HEK293 (cell line): ENCODE data around the gene EDC3.

ENCODE experiments used
- CTCF ChIA-PET: fragments of 350-600 bp; formaldehyde crosslinking; extraction: SDS; loops from one replicate; lab custom pipeline; 2021; ENCODE audit warnings: antibody characterized with exemption; lab: Yijun Ruan, JAX
- POLR2A ChIA-PET: fragments of 300-600 bp; formaldehyde crosslinking; extraction: SDS; loops from one replicate; lab custom pipeline; 2020; ENCODE audit warnings: antibody characterized with exemption, inconsistent platforms; lab: Yijun Ruan, JAX
- H3K27ac ChIP-seq: fragments of 200-500 bp; sonication (Bioruptor generic); 2 replicates; pipeline ENCODE4 v1.5.1; 2014; ENCODE audit warnings: low read depth, low read length, control low read depth, inconsistent platforms; ENCODE audit errors: extremely low read depth
- H3K36me3 ChIP-seq, 2 experiments: fragments of 200-500 bp in 1 of 2; sonication (Bioruptor generic) in 1 of 2; 1 replicate in 1 of 2; 2 replicates in 1 of 2; pipeline ENCODE4 v1.5.1; 2014 to 2017; ENCODE audit warnings: inconsistent platforms in 2 of 2, low read length in 2 of 2; ENCODE audit not compliant: control insufficient read depth in 2 of 2, insufficient read depth in 1 of 2
- H3K4me1 ChIP-seq: fragments of 200-500 bp; sonication (Bioruptor generic); 2 replicates; pipeline ENCODE4 v1.5.1; 2014; ENCODE audit warnings: mild to moderate bottlenecking, low read length, inconsistent platforms; ENCODE audit not compliant: control insufficient read depth, insufficient read depth
- H3K4me3 ChIP-seq: 2 replicates; pipeline ENCODE4 v1.5.1; 2011; ENCODE audit warnings: low read depth, mild to moderate bottlenecking, control low read depth, low read length, moderate library complexity
- H3K9me3 ChIP-seq: fragments of 200-500 bp; sonication (Bioruptor generic); 2 replicates; pipeline ENCODE4 v1.5.1; 2014; ENCODE audit warnings: low read depth, low read length, inconsistent platforms; ENCODE audit not compliant: control insufficient read depth, insufficient read depth
- BCL6B ChIP-seq: fragments of 450-650 bp; formaldehyde crosslinking; IDR thresholded peaks from 2 replicates; pipeline ENCODE4 v1.5.1; 2017; ENCODE audit warnings: missing biosample characterization, missing genetic modification characterization
- KLF10 ChIP-seq: fragments of 450-650 bp; IDR thresholded peaks from 2 replicates; pipeline ENCODE4 v1.5.1; 2018; ENCODE audit warnings: missing biosample characterization, mild to moderate bottlenecking, missing genetic modification characterization
- PRDM1 ChIP-seq: fragments of 450-650 bp; formaldehyde crosslinking; IDR thresholded peaks from 2 replicates; pipeline ENCODE4; 2016; ENCODE audit warnings: missing biosample characterization, missing genetic modification characterization
- ZBTB21 ChIP-seq: fragments of 450-650 bp; formaldehyde crosslinking; IDR thresholded peaks from 2 replicates; pipeline ENCODE4 v1.5.1; 2017; ENCODE audit warnings: missing biosample characterization, missing genetic modification characterization
- ZBTB48 ChIP-seq: fragments of 450-650 bp; formaldehyde crosslinking; IDR thresholded peaks from 2 replicates; pipeline ENCODE4 v1.5.1; 2016; ENCODE audit warnings: missing biosample characterization, missing genetic modification characterization
- ZBTB49 ChIP-seq: fragments of 450-650 bp; formaldehyde crosslinking; IDR thresholded peaks from 2 replicates; pipeline ENCODE4 v1.5.1; 2016; ENCODE audit warnings: missing biosample characterization, missing genetic modification characterization, low read depth
- ZBTB8A ChIP-seq: fragments of 450-650 bp; formaldehyde crosslinking; IDR thresholded peaks from 2 replicates; pipeline ENCODE4 v1.5.1; 2016; ENCODE audit warnings: missing biosample characterization, missing genetic modification characterization
- ZNF175 ChIP-seq: fragments of 450-650 bp; formaldehyde crosslinking; IDR thresholded peaks from 2 replicates; pipeline ENCODE4 v1.5.1; 2016; ENCODE audit warnings: missing biosample characterization, missing genetic modification characterization
- ZNF292 ChIP-seq: fragments of 450-650 bp; formaldehyde crosslinking; IDR thresholded peaks from 2 replicates; pipeline ENCODE4 v1.5.1; 2016; ENCODE audit warnings: low read depth, missing biosample characterization, missing genetic modification characterization, borderline replicate concordance
- ZNF302 ChIP-seq: fragments of 450-650 bp; formaldehyde crosslinking; IDR thresholded peaks from 2 replicates; pipeline ENCODE4 v1.5.1; 2016; ENCODE audit warnings: missing biosample characterization, missing genetic modification characterization, low read depth
- ZNF423 ChIP-seq: fragments of 450-650 bp; formaldehyde crosslinking; IDR thresholded peaks from 2 replicates; pipeline ENCODE4 v1.5.1; 2016; ENCODE audit warnings: missing biosample characterization, missing genetic modification characterization
- ZNF426 ChIP-seq: fragments of 450-650 bp; formaldehyde crosslinking; IDR thresholded peaks from 2 replicates; pipeline ENCODE4 v1.5.1; 2017; ENCODE audit warnings: missing biosample characterization, missing genetic modification characterization, mild to moderate bottlenecking, inconsistent platforms, moderate library complexity
- ZNF48 ChIP-seq: fragments of 450-650 bp; formaldehyde crosslinking; IDR thresholded peaks from 2 replicates; pipeline ENCODE4 v1.5.1; 2016; ENCODE audit warnings: missing biosample characterization, missing genetic modification characterization
- ZNF518A ChIP-seq: fragments of 450-650 bp; formaldehyde crosslinking; conservative IDR thresholded peaks from 2 replicates; pipeline ENCODE4 v1.5.1; 2016; ENCODE audit warnings: low read depth, missing biosample characterization, missing genetic modification characterization
- ZNF521 ChIP-seq: fragments of 450-650 bp; formaldehyde crosslinking; IDR thresholded peaks from 2 replicates; pipeline ENCODE4 v1.5.1; 2017; ENCODE audit warnings: missing biosample characterization, mild to moderate bottlenecking, missing genetic modification characterization
- ZNF629 ChIP-seq: fragments of 450-650 bp; formaldehyde crosslinking; IDR thresholded peaks from 2 replicates; pipeline ENCODE4 v1.5.1; 2017; ENCODE audit warnings: missing biosample characterization, missing genetic modification characterization
- ZNF707 ChIP-seq: fragments of 450-650 bp; formaldehyde crosslinking; IDR thresholded peaks from 2 replicates; pipeline ENCODE4 v1.5.1; 2016; ENCODE audit warnings: missing biosample characterization, missing genetic modification characterization
- ZXDB ChIP-seq: fragments of 450-650 bp; formaldehyde crosslinking; IDR thresholded peaks from 2 replicates; pipeline ENCODE4 v1.5.1; 2016; ENCODE audit warnings: missing biosample characterization, missing genetic modification characterization

EDC3 gene

GRCh38 chr15:74732846-74733245 lies 37.0 kb upstream of the EDC3 start:
- CTCF ChIA-PET = interaction anchor here (0.8 to 1.3 kb wide), 3 partner anchors 36 to 55 kb away, joined by 3 to 4 read pairs (median 4); no protein-coding TSS in a partner anchor
- H3K27ac ChIP-seq = no peak overlapping the region
- POLR2A ChIA-PET = no interaction called here
- H3K36me3 ChIP-seq = no peaks in the 10 kb centered on the region
- TF ChIP-seq ZNF302 (no peak), ZBTB48 (tag by site-specific recombination) (no peak), ZBTB21 (tag by site-specific recombination) (no peak), ZNF423 (tag by site-specific recombination) (no peak), PRDM1 (tag by site-specific recombination) (no peak), BCL6B (tag by site-specific recombination) (no peak), ZNF629 (tag by site-specific recombination) (no peak), ZXDB (tag by site-specific recombination) (no peak), ZNF426 (tag by site-specific recombination) (no peak), ZNF521 (tag by site-specific recombination) (no peak), ZNF707 (tag by site-specific recombination) (no peak), KLF10 (tag by site-specific recombination) (no peak), ZBTB49 (tag by site-specific recombination) (no peak), ZBTB8A (tag by site-specific recombination) (no peak), ZNF518A (no peak), ZNF292 (tag by site-specific recombination) (no peak), ZNF175 (tag by site-specific recombination) (no peak), ZNF48 (tag by site-specific recombination) (no peak)
- H3K9me3 ChIP-seq = no peaks in the 10 kb centered on the region
- no peak overlapping the region for H3K4me3 ChIP-seq
- H3K4me1 ChIP-seq = no peaks in the 10 kb centered on the region
